ENCODE data around the gene FASTKD1.
"Not testable (repeated sequence)": the region's sequence is repeated elsewhere in the genome, so short reads cannot be mapped to it uniquely, and the experiment has no call there.

The FASTKD1 gene, protein sequence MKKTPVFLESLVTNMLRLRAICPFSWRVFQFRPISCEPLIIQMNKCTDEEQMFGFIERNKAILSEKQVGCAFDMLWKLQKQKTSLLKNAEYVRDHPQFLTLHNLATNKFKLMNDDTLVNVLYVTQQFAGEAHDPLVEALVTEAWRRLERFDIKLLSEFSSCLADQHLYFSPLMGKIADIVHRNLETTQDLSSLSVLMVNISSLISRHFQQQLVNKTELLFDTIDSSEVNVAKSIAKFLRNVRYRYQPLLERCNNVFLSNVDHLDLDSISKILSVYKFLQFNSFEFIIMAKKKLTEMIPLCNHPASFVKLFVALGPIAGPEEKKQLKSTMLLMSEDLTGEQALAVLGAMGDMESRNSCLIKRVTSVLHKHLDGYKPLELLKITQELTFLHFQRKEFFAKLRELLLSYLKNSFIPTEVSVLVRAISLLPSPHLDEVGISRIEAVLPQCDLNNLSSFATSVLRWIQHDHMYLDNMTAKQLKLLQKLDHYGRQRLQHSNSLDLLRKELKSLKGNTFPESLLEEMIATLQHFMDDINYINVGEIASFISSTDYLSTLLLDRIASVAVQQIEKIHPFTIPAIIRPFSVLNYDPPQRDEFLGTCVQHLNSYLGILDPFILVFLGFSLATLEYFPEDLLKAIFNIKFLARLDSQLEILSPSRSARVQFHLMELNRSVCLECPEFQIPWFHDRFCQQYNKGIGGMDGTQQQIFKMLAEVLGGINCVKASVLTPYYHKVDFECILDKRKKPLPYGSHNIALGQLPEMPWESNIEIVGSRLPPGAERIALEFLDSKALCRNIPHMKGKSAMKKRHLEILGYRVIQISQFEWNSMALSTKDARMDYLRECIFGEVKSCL

DNA sequence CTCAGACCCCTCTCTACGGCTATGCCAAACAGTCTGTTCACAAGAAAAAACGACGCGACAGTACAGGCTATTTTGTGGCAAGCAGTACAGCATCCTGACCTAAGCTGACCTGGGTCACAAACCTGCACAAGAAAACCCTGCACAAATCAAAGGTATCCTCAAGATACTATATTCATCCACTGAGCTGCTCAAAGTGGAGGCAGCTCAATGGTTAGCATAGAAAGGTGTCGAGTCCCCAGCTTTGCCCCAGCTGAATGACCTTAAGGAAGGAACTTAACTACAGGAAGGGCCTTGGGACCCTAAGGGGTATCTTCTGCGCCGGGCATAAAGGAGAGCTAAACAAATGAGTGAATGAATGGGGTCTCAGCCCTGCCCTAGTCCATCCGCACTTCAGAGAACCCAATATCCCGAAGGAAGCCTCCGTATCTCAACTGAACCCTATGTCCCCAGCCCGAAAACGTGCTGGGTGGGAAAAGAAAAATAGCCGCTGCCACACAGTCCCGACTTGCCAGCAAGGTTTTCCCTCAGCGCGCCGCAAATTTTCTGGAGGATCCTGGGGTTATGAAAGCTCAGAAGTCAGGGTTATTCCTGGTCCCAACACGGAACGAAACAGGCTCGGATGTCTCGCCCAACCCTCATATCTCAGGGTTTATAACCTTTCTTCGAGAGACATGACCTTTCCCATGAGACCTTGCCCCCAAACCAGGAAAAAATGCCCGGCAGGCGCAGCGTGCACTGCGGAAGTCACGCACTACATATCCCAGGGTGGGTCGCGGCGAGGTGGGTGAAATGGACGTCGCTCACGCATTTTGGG is at the start of gene FASTKD1:
TSS of gene FASTKD1 (minus strand) at position 706 of the 814 bp plus-strand sequence. CDS start 1,836 bp downstream, outside the sequence.
- peak; percentile 55 for DNase-seq

DNA sequence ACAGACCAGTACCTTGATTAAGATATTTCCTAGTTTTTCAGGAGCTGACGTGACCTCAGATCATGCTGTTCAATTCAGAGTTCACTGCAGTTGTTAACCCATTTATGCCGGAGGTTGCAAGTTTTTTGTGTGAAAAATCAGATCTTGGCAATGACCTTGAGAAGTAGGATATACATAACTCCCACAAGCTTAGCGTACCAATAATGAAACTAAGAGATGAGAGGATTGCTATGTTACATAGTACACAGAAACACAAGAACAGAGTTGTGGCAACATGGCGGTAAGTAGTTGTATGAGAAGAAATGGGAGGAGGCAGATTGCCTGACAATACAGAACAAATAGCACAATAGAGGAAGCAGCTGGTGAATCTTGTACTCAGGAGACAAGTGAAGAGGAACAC is 49.6 kb upstream of the FASTKD1 start:
- DNase-seq: no peak

DNA sequence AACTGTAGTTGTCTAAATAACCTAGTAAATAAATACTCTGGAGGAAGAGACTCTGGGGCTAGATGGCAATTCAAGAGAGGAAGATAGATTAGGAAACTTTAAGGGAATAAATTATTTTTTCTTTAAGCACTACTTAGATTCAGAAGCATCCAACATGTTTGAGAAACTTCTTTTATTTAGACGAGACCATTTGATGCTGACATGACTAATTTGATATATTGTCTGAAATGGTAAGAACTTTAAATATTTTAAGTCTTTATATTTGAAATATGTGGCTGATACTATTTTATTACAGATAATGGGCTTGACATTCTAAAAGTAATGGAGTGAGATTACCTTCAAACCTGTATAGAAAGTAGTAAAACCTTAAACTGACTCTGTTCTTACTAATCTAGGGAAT is 46.8 kb upstream of the FASTKD1 start:
- no peak for DNase-seq

DNA sequence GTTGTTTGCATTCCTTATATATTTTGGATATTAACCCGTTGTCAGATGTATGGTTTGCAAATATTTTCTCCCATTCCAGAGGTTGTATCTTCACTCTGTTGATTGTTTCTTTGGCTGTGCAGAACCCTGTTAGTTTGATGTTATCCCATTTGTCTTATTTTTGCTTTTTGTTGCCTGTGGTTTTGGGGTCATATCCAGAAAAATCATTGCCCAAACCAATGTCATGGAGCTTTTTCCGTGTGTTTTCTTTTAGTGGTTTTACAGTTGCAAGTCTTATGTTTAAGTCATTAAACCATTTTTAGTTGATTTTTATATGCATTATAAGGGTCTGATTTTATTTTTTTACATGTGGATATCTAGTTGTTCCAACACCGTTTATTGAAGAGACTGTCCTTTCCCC is 46.3 kb upstream of the FASTKD1 start:
- no peak for DNase-seq

DNA sequence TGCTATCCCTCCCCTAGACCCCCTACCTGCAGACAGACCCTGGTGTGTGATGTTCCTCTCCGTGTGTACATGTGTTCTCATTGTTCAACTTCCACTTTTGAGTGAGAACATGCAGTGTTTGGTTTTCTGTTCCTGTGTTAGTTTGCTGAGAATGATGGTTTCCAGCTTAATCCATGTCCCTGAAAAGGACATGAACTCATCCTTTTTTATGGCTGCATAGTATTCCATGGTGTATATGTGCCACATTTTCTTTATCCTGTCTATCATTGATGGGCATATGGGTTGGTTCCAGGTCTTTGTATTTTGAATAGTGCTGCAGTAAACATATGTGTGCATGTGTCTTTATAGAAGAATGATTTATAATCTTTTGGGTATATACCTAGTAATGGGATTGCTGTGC is 42.3 kb upstream of the FASTKD1 start:
- not testable (repeated sequence) for DNase-seq

DNA sequence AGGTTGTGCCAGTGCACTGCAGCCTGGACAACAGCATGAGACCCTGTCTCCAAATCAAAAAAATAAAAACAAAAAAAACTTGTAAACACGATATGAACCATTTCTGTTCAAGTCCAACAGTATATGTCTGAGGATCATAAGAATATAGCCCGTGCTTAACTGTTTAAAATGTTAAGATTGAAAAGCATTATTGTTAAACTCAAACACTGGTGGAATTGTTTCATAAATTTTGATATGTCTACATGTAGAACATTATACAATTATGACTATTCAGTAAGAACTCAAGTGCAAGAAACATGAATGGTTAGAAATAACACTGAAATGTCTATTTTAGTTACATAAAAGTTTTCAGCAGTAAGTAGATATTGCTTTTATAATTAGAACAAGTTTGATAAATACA is 40.2 kb upstream of the FASTKD1 start:
- no peak for DNase-seq

DNA sequence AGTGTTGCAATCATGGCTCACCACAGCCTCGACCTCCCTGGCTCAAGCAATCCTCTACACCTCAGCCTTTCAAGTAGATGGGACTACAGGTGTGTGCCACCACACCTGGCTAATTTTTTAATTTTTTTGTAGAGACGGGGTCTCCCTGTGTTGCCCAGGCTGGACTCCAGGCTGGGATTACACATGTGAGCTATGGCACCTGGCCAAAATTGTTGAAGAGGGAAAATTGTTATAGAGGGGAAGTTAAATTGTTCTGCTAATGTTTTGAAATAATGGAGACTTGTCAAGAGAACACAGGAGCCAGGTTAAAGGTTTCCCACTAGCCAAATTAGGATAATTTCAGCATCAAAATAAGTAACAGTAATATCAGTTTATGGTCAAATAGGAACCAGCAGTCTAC is 35.6 kb upstream of the FASTKD1 start:
- no peak for DNase-seq

DNA sequence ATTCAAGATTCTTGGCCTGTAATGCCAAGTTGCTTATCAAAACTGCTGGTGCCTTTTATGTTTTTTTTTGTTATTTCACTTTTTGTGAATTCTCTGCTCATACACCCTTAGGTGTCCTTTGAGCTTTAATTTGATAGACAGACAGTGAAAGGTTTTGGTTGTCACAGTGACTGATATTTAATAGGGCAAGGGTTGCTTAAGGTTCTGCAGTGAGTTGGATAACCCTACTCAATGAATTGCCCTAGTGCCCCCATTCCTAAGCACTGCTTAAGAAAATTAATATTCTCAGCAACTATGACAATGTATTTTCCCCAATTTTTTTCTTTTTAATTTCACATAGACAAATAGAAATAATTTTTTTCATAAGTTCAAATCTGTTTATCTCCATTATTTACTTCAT is 25.9 kb upstream of the FASTKD1 start:
- DNase-seq: no peak

DNA sequence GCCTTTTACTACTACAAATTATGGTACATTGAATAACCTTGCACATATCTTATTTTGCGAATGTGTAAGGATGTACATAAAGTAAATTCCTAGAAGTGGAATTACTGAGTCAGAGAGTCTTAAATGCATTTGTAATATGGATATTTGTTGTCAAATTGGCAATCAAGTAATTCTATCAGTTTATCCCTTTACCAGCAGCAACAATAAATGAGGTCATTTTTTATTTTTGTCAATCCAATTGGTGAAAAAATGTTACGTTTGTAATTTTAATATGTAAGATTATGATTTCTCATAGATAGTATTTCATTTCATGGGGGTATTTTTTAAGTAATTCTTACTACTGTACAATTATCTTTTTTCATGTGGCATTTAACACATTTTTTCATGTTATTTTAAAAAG is 25.3 kb upstream of the FASTKD1 start:
- no peak for DNase-seq

DNA sequence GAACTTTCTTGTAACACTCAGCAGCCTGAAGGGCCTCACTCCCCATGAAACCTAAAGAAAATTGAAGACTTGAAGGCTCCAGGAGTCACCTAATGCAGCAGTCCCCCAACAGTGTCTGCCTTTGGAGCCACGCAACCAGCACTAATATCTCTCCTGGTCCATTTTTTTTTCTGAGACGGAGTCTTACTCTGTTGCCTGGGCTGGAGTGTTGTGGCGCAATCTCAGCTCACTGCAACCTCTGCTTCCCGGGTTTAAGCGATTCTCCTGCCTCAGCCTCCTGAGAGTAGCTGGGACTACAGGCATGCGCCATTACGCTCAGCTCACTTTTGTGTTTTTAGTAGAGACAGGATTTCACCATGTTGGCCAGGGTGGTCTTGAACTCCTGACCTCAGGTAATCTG is 22.9 kb upstream of the FASTKD1 start:
- DNase-seq: not testable (repeated sequence)

DNA sequence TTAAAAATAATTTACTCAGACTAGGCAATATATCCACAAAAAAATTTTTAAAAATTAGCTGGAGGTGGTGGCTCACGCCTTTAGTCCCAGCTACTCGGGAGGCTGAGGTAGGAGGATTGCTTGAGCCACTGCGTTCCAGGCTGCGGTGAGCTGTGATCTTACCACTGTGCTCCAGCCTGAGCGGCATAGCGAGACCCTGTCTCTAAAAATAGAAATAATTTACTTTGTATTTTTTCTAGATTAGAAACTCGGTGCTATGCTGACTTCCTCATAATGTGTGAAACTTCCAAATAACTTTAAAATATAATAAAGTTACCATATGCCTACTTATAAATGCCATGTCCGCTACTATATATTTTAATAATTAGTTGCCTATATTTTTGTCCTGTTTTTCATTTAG is 17.1 kb upstream of the FASTKD1 start:
- DNase-seq: no peak

DNA sequence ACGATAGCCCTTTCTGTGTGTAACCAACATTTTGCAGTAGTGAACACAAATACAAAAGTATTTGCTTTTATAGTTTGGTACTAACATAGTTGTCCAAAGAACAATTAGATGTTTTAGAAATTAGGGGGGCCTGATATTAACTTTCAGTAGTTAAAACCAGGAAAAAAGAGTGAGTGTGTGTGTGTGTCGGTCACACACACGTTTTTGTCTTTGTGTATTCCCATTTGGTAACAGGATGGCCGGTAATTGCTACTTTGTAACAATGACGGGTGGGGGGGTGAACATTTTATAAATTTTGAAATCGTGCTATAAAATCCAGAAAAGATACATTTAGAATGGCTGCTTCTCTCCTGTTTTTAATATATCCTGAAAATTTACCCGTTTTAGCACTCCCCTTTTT is 12.0 kb upstream of the FASTKD1 start:
- no peak for DNase-seq

DNA sequence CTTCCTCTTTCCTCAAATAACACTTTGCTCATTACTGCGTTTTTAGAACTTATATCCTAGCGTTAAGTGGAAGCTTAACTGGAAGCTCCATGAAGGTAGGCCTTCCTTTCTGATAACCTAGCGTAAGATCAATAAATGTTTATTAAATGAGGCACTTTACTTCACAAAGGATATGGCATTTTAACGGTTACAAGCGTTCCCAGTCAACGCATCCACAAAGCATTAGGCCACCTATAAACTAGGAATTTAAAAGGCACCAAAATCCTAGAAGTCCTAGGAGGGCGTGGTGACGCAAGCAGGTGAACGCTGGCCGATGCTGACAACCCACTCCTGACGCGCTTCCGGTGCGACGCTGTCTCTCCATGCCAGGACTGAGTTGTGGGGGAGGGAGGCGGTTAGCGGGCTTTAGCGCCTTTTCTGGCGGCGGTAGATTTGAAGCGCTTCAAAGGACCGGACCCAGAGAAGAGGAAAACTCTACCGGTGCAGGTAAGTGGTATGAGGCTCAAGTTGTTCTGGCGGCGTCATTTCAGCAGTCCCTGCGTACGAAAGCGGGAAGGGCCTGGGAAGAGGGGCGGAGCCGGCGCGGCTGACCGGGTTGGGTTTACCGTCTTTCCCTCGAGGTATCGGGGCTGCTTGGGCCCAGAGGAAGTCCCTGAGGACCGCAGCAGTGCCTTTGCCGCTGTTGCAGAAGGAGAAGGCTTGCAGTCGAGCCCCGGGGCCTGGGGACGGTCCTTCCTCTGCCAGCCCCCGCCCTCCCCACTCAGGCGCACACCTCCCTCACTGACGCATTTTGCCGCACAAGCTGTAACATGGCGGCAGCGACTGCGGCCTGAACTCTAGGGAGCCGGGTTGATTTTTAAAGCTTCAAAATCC is 10.6 kb upstream of the FASTKD1 start, which contains the start of gene PPIG:
TSS of gene PPIG (plus strand) at position 347 of the 873 bp plus-strand sequence. CDS start 19,691 bp downstream, outside the sequence.
- DNase-seq: peak; percentile 77

DNA sequence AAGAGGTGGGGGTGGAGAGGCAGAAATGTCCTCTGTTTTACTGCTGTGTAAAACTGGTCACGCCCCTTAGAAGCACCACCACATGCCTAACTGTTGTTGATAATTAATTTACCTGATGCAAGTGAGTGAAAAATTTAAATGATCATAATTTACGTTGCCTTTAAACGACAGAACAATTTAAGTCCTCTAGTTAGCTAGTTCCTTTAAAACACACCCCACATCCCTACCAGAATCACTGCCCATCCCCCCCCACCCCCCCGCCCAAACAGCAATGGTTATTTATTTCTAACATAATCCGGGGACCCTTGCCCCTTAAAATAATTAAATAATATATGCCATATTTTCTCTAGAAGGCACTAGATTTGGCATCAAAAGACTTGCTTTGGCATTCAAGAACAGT is 9.9 kb upstream of the FASTKD1 start:
- no peak for DNase-seq

DNA sequence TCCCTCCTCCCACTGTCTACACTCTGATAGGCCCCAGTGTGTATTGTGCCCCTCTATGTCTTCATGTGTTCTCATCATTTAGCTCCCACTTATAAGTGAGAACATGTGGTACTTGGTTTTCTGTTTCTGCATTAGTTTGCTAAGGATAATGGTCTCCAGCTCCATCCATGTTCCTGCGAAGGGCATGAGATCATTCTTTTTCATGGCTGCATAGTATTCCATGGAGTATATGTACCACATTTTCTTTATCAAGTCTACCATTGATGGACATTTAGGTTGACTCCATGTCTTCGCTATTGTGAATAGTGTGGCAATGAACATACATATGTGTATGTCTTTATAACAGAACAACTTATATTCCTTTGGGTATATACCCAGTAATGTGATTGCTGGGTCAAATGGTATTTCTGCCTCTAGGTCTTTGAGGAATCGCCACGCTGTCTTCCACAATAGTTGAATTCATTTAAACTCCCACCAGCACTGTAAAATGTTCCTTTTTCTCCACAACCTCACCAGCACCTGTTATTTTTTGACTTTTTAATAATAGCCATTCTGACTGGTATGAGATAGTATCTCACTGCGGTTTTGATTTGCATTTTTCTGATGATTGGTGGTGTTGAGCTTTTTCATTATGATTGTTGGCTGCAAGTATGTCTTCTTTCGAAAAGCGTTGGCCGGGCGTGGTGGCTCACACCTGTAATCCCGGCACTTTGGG is 9.0 kb upstream of the FASTKD1 start:
- DNase-seq: not testable (repeated sequence)

DNA sequence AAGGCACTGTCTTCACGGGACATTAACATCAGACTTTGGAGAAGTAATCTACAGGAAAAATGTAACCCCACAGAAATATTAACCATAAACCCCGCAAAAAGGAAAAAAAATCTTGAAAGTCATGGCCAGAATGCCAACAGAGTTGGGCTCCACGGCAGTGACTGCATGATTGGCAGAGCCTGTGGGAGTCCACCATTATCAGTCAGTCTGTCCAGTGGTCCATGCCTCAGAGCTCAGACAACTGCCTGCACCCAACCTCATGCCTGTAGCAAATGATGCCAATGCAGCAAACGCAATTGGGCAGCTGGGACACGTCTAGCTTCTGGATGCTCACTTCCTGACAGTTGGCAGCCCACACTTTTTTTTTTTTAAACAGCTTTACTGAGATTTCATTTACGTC is 5.4 kb upstream of the FASTKD1 start:
- DNase-seq: no peak

DNA sequence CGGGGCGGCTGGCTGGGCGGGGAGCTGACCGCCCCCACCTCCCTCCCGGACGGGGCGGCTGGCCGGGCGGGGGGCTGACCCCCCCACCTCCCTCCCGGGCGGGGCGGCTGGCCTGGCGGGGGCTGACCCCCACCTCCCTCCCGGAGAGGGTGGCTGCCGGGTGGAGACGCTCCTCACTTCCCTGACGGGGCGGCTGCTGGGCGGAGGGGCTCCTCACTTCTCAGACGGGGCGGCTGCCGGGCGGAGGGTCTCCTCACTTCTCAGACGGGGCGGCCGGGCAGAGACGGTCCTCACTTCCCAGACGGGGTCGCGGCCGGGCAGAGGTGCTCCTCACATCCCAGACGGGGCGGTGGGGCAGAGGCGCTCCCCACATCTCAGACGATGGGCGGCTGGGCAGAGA is 1.6 kb upstream of the FASTKD1 start:
- not testable (repeated sequence) for DNase-seq

DNA sequence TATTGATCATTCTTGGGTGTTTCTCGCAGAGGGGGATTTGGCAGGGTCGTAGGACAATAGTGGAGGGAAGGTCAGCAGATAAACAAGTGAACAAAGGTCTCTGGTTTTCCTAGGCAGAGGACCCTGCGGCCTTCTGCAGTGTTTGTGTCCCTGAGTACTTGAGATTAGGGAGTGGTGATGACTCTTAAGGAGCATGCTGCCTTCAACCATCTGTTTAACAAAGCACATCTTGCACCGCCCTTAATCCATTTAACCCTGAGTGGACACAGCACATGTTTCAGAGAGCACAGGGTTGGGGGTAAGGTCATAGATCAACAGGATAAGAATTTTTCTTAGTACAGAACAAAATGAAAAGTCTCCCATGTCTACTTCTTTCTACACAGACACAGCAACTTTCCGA is 874 bp upstream of the FASTKD1 start:
- not testable (repeated sequence) for DNase-seq

DNA sequence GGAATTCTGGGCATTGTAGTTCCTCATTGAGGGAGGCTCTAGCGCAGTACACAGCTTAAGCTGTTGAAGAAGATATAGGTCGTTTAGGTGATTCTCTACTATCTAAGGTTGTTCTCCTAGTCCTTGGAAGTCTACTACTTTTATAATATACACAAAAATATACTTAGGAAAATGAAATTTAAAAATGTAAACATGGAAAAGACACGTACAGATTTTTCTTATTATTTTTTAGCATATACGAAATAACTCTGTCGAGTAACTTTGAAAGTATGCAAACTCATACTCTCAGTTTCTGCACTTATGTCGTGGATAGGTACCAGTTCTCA is 272 bp upstream of the FASTKD1 start:
- DNase-seq: no peak

DNA sequence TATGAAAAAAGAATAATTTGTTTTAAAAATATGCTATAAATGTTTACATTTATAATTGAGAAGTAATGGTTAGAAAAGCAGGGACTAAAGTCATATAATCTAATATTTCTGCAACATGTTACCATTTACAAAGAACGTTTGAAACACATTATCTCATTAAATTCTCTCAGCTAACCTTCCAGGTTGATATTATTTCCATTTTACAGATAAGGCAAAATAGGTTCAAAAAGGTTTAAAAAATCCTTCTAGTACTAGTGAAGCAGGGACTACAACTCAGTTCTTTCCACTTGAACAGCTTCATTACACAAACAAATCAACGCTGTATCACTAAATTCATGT is 875 bp downstream of the FASTKD1 start:
- no peak for DNase-seq

DNA sequence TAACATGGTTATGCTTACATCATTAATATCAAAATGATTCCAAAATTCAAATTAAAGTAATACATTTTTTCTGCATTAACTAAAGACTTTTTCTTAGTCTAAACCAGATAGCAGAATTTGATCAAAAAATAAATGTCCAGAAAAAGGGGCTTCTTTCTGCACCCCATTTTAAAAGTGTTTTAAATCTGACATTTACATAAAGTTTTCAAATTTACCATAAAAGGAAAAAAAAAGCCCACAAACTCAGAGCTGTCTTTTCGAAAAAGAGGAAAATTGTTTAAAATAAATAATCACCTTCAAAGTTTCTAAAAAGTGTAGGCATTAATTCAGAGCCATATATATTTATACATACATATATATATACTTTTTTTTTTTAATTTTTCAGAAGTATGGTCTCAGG is 1.5 kb downstream of the FASTKD1 start:
- no peak for DNase-seq

DNA sequence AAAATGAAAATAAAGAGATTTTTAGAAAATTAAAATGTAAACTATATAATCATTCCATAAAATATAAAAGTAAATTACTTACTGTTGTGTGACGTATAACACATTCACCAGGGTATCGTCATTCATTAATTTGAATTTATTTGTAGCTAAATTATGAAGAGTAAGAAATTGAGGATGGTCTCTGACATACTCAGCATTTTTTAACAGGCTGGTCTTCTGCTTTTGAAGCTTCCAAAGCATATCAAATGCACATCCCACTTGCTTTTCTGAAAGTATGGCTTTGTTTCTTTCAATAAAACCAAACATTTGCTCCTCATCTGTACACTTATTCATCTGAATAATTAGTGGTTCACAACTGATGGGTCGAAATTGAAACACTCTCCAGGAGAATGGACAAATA is 2.1 kb downstream of the FASTKD1 start:
- no peak for DNase-seq
